K562 (cell line): Measurements from ENCODE around the gene GFAP. TPM values are rescaled to one million over a fixed set of nuclear protein-coding genes. Genes with fewer than 3 reads are reported as not detected.

Source experiments
- ATAC-seq: fragments of 200-7000 bp; cut with Tn5 transposase; 3 replicates; pipeline ENCODE4 v1.9.1; 2020; ENCODE audit warnings: moderate library complexity
- BruUV-seq: library from RNA; stranded (reverse); fragments of 400-500 nt; replicated peaks from 2 replicates; lab custom pipeline; 2021; lab: Mats Ljungman, UMichigan
- CTCF ChIA-PET: fragments of 300-600 bp; formaldehyde crosslinking; extraction: SDS; loops from one replicate; lab custom pipeline; 2021; ENCODE audit warnings: low intra/inter-chr PET ratio; lab: Yijun Ruan, JAX
- POLR2A ChIA-PET: fragments of 300-600, 350-650 bp; sonication (Branson Sonifier 250); formaldehyde crosslinking; extraction: SDS; loops from one replicate; lab custom pipeline; 2021; ENCODE audit warnings: antibody characterized with exemption, inconsistent platforms; lab: Yijun Ruan, JAX
- DNase-seq, 4 experiments: peaks; one replicate each; pipeline versions ENCODE4 v3.0.0 to v3.0.0-alpha.2; 2011 to 2018; ENCODE audit warnings: low spot score in 3 of 4, mixed read lengths in 3 of 4; ENCODE audit errors: extremely low read depth in 1 of 4
- FAIRE-seq: peaks from 2 replicates; lab custom pipeline; 2011; peaks lifted over from hg19 to GRCh38; lab: Jason Lieb, UNC
- H2AFZ ChIP-seq: 2 replicates; pipeline ENCODE4 v1.6.0; 2011; ENCODE audit warnings: low read depth, low read length, control low read depth, inconsistent platforms
- H3K27ac ChIP-seq: fragments of 200-600 bp; 3 replicates; pipeline ENCODE4 v1.8.0; 2011; ENCODE audit warnings: low read depth, mild to moderate bottlenecking, control low read depth, inconsistent platforms, low read length, moderate library complexity, mixed read lengths; ENCODE audit errors: extremely low read depth
- H3K27me3 ChIP-seq, 2 experiments: fragments of 300-600 bp in 1 of 2; 2 replicates in 1 of 2; 3 replicates in 1 of 2; pipeline versions ENCODE4 v1.6.0 to v1.8.0; 2011; ENCODE audit warnings: inconsistent platforms in 2 of 2, low read length in 2 of 2, mild to moderate bottlenecking in 1 of 2, mixed read lengths in 1 of 2, moderate library complexity in 1 of 2; ENCODE audit not compliant: control insufficient read depth in 2 of 2, insufficient read depth in 2 of 2
- H3K36me3 ChIP-seq: fragments of 300-600 bp; 3 replicates; pipeline ENCODE4 v1.8.0; 2011; ENCODE audit warnings: mild to moderate bottlenecking, low read length, inconsistent platforms; ENCODE audit not compliant: control insufficient read depth, insufficient read depth
- H3K4me1 ChIP-seq, 2 experiments: fragments of 200-600 bp in 1 of 2; replicated peaks in 1 of 2; 2 replicates in 1 of 2; 3 replicates in 1 of 2; pipeline versions ENCODE4 v1.5.1 to v1.8.0; 2011; ENCODE audit warnings: inconsistent platforms in 2 of 2, low read length in 2 of 2, mild to moderate bottlenecking in 1 of 2, mixed read lengths in 1 of 2, moderate library complexity in 1 of 2; ENCODE audit not compliant: control insufficient read depth in 2 of 2, insufficient read depth in 2 of 2
- H3K4me2 ChIP-seq: 2 replicates; pipeline ENCODE4 v1.6.1; 2011; ENCODE audit warnings: low read length, control low read depth, inconsistent platforms, mixed read lengths; ENCODE audit not compliant: insufficient read depth
- H3K4me3 ChIP-seq: fragments of 200-600 bp; sonication (generic), shearing (Covaris generic); 2 replicates; pipeline ENCODE4 v1.5.1; 2016; ENCODE audit warnings: control low read depth, inconsistent platforms
- H3K79me2 ChIP-seq: fragments of 200-600 bp; 3 replicates; pipeline ENCODE4 v1.8.0; 2011; ENCODE audit warnings: low read length, inconsistent platforms; ENCODE audit not compliant: control insufficient read depth, insufficient read depth
- H3K9ac ChIP-seq, 2 experiments: 2 replicates each; pipeline versions ENCODE4 v1.6.0 to v1.6.1; 2011; ENCODE audit warnings: low read depth in 2 of 2, low read length in 2 of 2, control low read depth in 1 of 2, inconsistent platforms in 1 of 2, mild to moderate bottlenecking in 1 of 2, mixed read lengths in 1 of 2; ENCODE audit not compliant: insufficient read depth in 1 of 2
- H3K9me1 ChIP-seq: one replicate; pipeline ENCODE4 v1.6.0; 2011; ENCODE audit warnings: inconsistent platforms, mild to moderate bottlenecking, low read length, moderate library complexity; ENCODE audit not compliant: control insufficient read depth, insufficient read depth
- H3K9me3 ChIP-seq: replicated peaks from 2 replicates; pipeline ENCODE4 v1.5.1; 2011; ENCODE audit warnings: low read depth, low read length, inconsistent platforms; ENCODE audit not compliant: control insufficient read depth, insufficient read depth
- H4K20me1 ChIP-seq: replicated peaks from 2 replicates; pipeline ENCODE4 v1.6.1; 2011; ENCODE audit warnings: low read length, inconsistent platforms, mixed read lengths; ENCODE audit not compliant: control insufficient read depth, insufficient read depth
- CHAMP1 ChIP-seq: fragments of 450-650 bp; IDR thresholded peaks from 2 replicates; pipeline ENCODE4 v1.6.1; 2016; ENCODE audit warnings: mild to moderate bottlenecking
- MAZ ChIP-seq, 2 experiments: fragments of 450-650 bp in 1 of 2; sonication (generic) in 1 of 2; formaldehyde crosslinking; IDR thresholded peaks in 1 of 2; conservative IDR thresholded peaks in 1 of 2; 2 replicates each; pipeline versions ENCODE4 v1.4.0 to v1.5.0; 2020; ENCODE audit warnings: mild to moderate bottlenecking in 1 of 2, missing genetic modification reagents in 1 of 2
- TBL1XR1 ChIP-seq, 2 experiments: IDR thresholded peaks; 2 replicates each; pipeline ENCODE4 v1.6.1; 2012; ENCODE audit warnings: improper control_type of control experiment in 2 of 2, low read length in 2 of 2, mild to moderate bottlenecking in 1 of 2
- USF1 ChIP-seq: sonication (generic); formaldehyde crosslinking; IDR thresholded peaks from 2 replicates; pipeline ENCODE4 v1.9.0; 2022; ENCODE audit warnings: mild to moderate bottlenecking, missing genetic modification reagents
- ZBTB5 ChIP-seq: fragments of 450-650 bp; IDR thresholded peaks from 2 replicates; pipeline ENCODE4 v1.6.1; 2017; ENCODE audit warnings: antibody characterized with exemption
- ZNF318 ChIP-seq, 2 experiments: fragments of 450-650 bp; IDR thresholded peaks; 2 replicates each; pipeline ENCODE4 v1.6.1; 2016; ENCODE audit warnings: mild to moderate bottlenecking in 2 of 2, borderline replicate concordance in 1 of 2, low read depth in 1 of 2, moderate library complexity in 1 of 2
- WGBS: fragments of 100-300 bp; shearing (Covaris generic); methylation state at CpG from one replicate; pipeline ENCODE4 v1.1.6; 2016; ENCODE audit warnings: low coverage, mixed read lengths; ENCODE audit not compliant: insufficient coverage; ENCODE audit errors: missing lambda C conversion rate; 5-methylcytosine and 5-hydroxymethylcytosine counted together
- in situ Hi-C: fragments of 300-500 bp; cut with MboI; formaldehyde crosslinking; loops from 4 replicates; pipeline ENCODE4 v1.15.0; 2018; ENCODE audit warnings: inconsistent platforms, mixed read lengths
- intact Hi-C: fragments of 100-400 bp; cut with micrococcal nuclease; formaldehyde crosslinking; loops from 2 replicates; pipeline ENCODE4 v1.14.2; 2022
- polyA plus RNA-seq, 8 experiments: library from polyadenylated mRNA; depleted of rRNA in 4 of 8; stranded (reverse) in 5 of 8; unstranded in 3 of 8; fragments of >200 nt; fragmentation: Nextera tagmentation in 2 of 8; fragmentation: Illumina TruSeq in 1 of 8; extraction: Ambion mirVana in 2 of 8; extraction: Trizol in 1 of 8; gene quantifications; 2 replicates each; pipeline versions ENCODE4 v1.2.1 to v1.2.3, GENCODE V29; 2011 to 2014; ENCODE audit warnings: inconsistent platforms in 1 of 8, missing spikeins in 1 of 8
- total RNA-seq, 7 experiments: library from RNA; depleted of rRNA in 6 of 7; stranded (reverse); fragments of >200 nt in 6 of 7; fragmentation: Illumina TruSeq in 2 of 7; extraction: Trizol in 2 of 7; gene quantifications; 2 replicates each; pipeline versions ENCODE4 v1.2.1 to v1.2.3, GENCODE V29; 2011 to 2021; ENCODE audit warnings: low replicate concordance in 1 of 7

Gene GFAP
- total and polyA plus RNA-seq, 9 of the 15 experiments (the other 6 are each of a cell fraction or from before 2014, with no cell fraction given): 0.07 to 1.4 (median 0.60) TPM; not detected in 1

- Histone ChIP-seq H3K9ac (no peak overlapping the region), H3K36me3 (peaks cover 89% of the 10 kb centered on the region), H2AFZ (no peak overlapping the region), H3K9me1 (no peaks in the 10 kb centered on the region), H3K27me3 (no peaks in the 10 kb centered on the region), H4K20me1 (peaks cover 4% of the 10 kb centered on the region; the same call in 1 of the 2 replicates), H3K4me1 (no peaks in the 10 kb centered on the region), H3K79me2 (no peaks in the 10 kb centered on the region), H3K27ac (no peak overlapping the region), H3K4me3 (no peak overlapping the region), H3K9me3 (no peaks in the 10 kb centered on the region), H3K4me2 (no peak overlapping the region)
- intact Hi-C loops (no loop called here), in situ Hi-C loops (loop anchor here (5.0 kb wide), 1 partner anchor 86 kb away; no protein-coding TSS in a partner anchor)
- FAIRE-seq (no peak), DNase-seq (no peak), ATAC-seq (no peak)
- TF ChIP-seq MAZ (CRISPR knock-in tag; conservative IDR thresholded peaks at IDR 0.05 in 1 of 2, IDR thresholded peaks at IDR 0.05 in 1 of 2) (no peak), ZNF318 (IDR thresholded peaks at IDR 0.05; ENCODE audit: borderline replicate concordance in 1 of 2, low read depth in 1 of 2) (no peak), ZBTB5 (no peak), CHAMP1 (no peak), TBL1XR1 (IDR thresholded peaks at IDR 0.05; ENCODE audit: low read length in 2 of 2) (no peak), USF1 (no peak)
- no TSS peak for BruUV-seq
- 83% methylated on average over 3 of the region's 3 CpGs for WGBS
- CTCF ChIA-PET: no interaction called here
- POLR2A ChIA-PET: interaction anchor here (0.7 to 2.4 kb wide), 2 partner anchors 11 to 17 kb away, joined by 4 to 7 read pairs; no protein-coding TSS in a partner anchor
Measured at GRCh38 chr17:44867841-44868240, 47.5 kb downstream of the GFAP start.
